PFSK-1 (cell line): ENCODE results near the gene UNC93A.

Source experiments
- POLR2AphosphoS5 ChIP-seq: IDR thresholded peaks from 2 replicates; pipeline ENCODE4 v1.6.1; 2012; ENCODE audit warnings: low read depth, mild to moderate bottlenecking, control low read depth, low read length, moderate library complexity
- REST ChIP-seq, 2 experiments: IDR thresholded peaks; 2 replicates each; pipeline versions ENCODE4 v1.6.1 to v1.8.0; 2011 to 2012; ENCODE audit warnings: low read depth in 2 of 2, low read length in 2 of 2, control low read depth in 1 of 2, inconsistent platforms in 1 of 2, mild to moderate bottlenecking in 1 of 2, moderate library complexity in 1 of 2; ENCODE audit not compliant: insufficient read depth in 1 of 2
- SIN3A ChIP-seq: IDR thresholded peaks from 2 replicates; pipeline ENCODE4 v1.6.1; 2012; ENCODE audit warnings: mild to moderate bottlenecking, low read length, moderate library complexity, borderline replicate concordance; ENCODE audit not compliant: insufficient read depth
- TAF1 ChIP-seq: IDR thresholded peaks from 2 replicates; pipeline ENCODE4 v1.6.1; 2012; ENCODE audit warnings: low read length, control low read depth, borderline replicate concordance; ENCODE audit not compliant: insufficient read depth

GRCh38 chr6:167345960-167346359 is 54.8 kb downstream of the UNC93A start:
- no peak for TF ChIP-seq POLR2AphosphoS5
- TF ChIP-seq REST (IDR thresholded peaks at IDR 0.05; ENCODE audit: insufficient read depth in 1 of 2, low read depth in 2 of 2, low read length in 2 of 2) = no peak
- TF ChIP-seq SIN3A = no peak
- TF ChIP-seq TAF1 = no peak
